WTC11 (cell line): ENCODE measurements around the gene FGF1.

ENCODE experiments used
- ATF2 ChIP-seq: sonication (generic); formaldehyde crosslinking; IDR thresholded peaks from 2 replicates; pipeline ENCODE4 v1.8.1; 2022; ENCODE audit warnings: low read depth, missing genetic modification reagents, borderline replicate concordance
- ELF4 ChIP-seq: sonication (generic); formaldehyde crosslinking; IDR thresholded peaks from 2 replicates; pipeline ENCODE4 v1.8.1; 2022; ENCODE audit warnings: low read depth, mild to moderate bottlenecking, moderate library complexity, missing genetic modification reagents
- NFYB ChIP-seq: sonication (generic); formaldehyde crosslinking; conservative IDR thresholded peaks from 2 replicates; pipeline ENCODE4 v1.8.0; 2022; ENCODE audit warnings: low read depth, missing genetic modification reagents
- NR1H2 ChIP-seq: sonication (generic); formaldehyde crosslinking; IDR thresholded peaks from 2 replicates; pipeline ENCODE4 v1.9.0; 2021; ENCODE audit warnings: mild to moderate bottlenecking, moderate library complexity, missing genetic modification reagents
- RELA ChIP-seq: sonication (generic); formaldehyde crosslinking; IDR thresholded peaks from 2 replicates; pipeline ENCODE4 v1.8.1; 2022; ENCODE audit warnings: missing genetic modification reagents, mild to moderate bottlenecking, borderline replicate concordance
- TCF7 ChIP-seq: sonication (generic); formaldehyde crosslinking; IDR thresholded peaks from 2 replicates; pipeline ENCODE4 v1.8.0; 2022; ENCODE audit warnings: mild to moderate bottlenecking, low read depth, missing genetic modification reagents, moderate library complexity
- TP53 ChIP-seq: sonication (generic); formaldehyde crosslinking; IDR thresholded peaks from 2 replicates; pipeline ENCODE4 v1.8.1; 2023; ENCODE audit warnings: mild to moderate bottlenecking, missing genetic modification reagents
- ZNF423 ChIP-seq: fragments of 250-450 bp; sonication (Bioruptor Pico); IDR thresholded peaks from 2 replicates; pipeline ENCODE4 v2.1.2; 2022; ENCODE audit warnings: mild to moderate bottlenecking, moderate library complexity
- TF ChIP-seq, protein P1 (sequence below): fragments of 200-600 bp; IDR thresholded peaks from 2 replicates; pipeline ENCODE4 v1.8.0; 2022; ENCODE audit warnings: antibody characterized with exemption
- TF ChIP-seq, protein P2 (sequence below): sonication (generic); formaldehyde crosslinking; IDR thresholded peaks from 2 replicates; pipeline ENCODE4 v1.8.1; 2023; ENCODE audit warnings: mild to moderate bottlenecking, moderate library complexity, missing genetic modification reagents
- TF ChIP-seq, protein P3 (sequence below): sonication (generic); formaldehyde crosslinking; IDR thresholded peaks from 2 replicates; pipeline ENCODE4 v1.8.1; 2023; ENCODE audit warnings: mild to moderate bottlenecking, missing genetic modification reagents, moderate library complexity

- TF ChIP-seq ZNF423: no peak
- TF ChIP-seq, protein P1, sequence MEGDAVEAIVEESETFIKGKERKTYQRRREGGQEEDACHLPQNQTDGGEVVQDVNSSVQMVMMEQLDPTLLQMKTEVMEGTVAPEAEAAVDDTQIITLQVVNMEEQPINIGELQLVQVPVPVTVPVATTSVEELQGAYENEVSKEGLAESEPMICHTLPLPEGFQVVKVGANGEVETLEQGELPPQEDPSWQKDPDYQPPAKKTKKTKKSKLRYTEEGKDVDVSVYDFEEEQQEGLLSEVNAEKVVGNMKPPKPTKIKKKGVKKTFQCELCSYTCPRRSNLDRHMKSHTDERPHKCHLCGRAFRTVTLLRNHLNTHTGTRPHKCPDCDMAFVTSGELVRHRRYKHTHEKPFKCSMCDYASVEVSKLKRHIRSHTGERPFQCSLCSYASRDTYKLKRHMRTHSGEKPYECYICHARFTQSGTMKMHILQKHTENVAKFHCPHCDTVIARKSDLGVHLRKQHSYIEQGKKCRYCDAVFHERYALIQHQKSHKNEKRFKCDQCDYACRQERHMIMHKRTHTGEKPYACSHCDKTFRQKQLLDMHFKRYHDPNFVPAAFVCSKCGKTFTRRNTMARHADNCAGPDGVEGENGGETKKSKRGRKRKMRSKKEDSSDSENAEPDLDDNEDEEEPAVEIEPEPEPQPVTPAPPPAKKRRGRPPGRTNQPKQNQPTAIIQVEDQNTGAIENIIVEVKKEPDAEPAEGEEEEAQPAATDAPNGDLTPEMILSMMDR: no peak
- no peak for TF ChIP-seq ATF2 (CRISPR knock-in tag)
- TF ChIP-seq NFYB: no peak
- TF ChIP-seq, protein P2, sequence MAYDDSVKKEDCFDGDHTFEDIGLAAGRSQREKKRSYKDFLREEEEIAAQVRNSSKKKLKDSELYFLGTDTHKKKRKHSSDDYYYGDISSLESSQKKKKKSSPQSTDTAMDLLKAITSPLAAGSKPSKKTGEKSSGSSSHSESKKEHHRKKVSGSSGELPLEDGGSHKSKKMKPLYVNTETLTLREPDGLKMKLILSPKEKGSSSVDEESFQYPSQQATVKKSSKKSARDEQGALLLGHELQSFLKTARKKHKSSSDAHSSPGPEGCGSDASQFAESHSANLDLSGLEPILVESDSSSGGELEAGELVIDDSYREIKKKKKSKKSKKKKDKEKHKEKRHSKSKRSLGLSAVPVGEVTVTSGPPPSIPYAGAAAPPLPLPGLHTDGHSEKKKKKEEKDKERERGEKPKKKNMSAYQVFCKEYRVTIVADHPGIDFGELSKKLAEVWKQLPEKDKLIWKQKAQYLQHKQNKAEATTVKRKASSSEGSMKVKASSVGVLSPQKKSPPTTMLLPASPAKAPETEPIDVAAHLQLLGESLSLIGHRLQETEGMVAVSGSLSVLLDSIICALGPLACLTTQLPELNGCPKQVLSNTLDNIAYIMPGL (CRISPR knock-in tag): no peak
- no peak for TF ChIP-seq TP53
- TF ChIP-seq TCF7 (CRISPR knock-in tag): no peak
- TF ChIP-seq NR1H2 (CRISPR knock-in tag): no peak
- TF ChIP-seq, protein P3, sequence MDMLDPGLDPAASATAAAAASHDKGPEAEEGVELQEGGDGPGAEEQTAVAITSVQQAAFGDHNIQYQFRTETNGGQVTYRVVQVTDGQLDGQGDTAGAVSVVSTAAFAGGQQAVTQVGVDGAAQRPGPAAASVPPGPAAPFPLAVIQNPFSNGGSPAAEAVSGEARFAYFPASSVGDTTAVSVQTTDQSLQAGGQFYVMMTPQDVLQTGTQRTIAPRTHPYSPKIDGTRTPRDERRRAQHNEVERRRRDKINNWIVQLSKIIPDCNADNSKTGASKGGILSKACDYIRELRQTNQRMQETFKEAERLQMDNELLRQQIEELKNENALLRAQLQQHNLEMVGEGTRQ (CRISPR knock-in tag): no peak
- TF ChIP-seq ELF4: no peak
- no peak for TF ChIP-seq RELA (CRISPR knock-in tag)
These were observed 36.3 kb upstream of the FGF1 start for GRCh38 chr5:142722146-142722545.
